PFSK-1 (cell line): Measurements from ENCODE around the gene NIBAN1.

Experiments used
- POLR2AphosphoS5 ChIP-seq: IDR thresholded peaks from 2 replicates; pipeline ENCODE4 v1.6.1; 2012; ENCODE audit warnings: low read depth, mild to moderate bottlenecking, control low read depth, low read length, moderate library complexity
- SIN3A ChIP-seq: IDR thresholded peaks from 2 replicates; pipeline ENCODE4 v1.6.1; 2012; ENCODE audit warnings: mild to moderate bottlenecking, low read length, moderate library complexity, borderline replicate concordance; ENCODE audit not compliant: insufficient read depth
- TF ChIP-seq, protein P1 (sequence below), 2 experiments: IDR thresholded peaks; 2 replicates each; pipeline versions ENCODE4 v1.6.1 to v1.8.0; 2011 to 2012; ENCODE audit warnings: low read depth in 2 of 2, low read length in 2 of 2, control low read depth in 1 of 2, inconsistent platforms in 1 of 2, mild to moderate bottlenecking in 1 of 2, moderate library complexity in 1 of 2; ENCODE audit not compliant: insufficient read depth in 1 of 2

DNA sequence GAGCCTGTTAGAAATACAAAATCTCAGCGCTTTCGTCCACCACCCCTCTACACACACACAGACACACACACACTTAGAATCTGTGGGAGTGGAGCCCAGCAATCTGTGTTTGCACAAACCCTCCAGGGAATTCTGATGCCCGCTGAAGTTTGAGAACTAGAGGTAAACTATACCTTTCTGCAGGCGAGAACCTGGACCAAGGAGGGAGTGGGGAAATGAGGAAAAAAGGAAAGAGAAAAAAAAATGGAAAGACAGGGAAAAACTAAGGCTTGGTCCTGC is 468 bp upstream of the NIBAN1 start:
- TF ChIP-seq, protein P1, sequence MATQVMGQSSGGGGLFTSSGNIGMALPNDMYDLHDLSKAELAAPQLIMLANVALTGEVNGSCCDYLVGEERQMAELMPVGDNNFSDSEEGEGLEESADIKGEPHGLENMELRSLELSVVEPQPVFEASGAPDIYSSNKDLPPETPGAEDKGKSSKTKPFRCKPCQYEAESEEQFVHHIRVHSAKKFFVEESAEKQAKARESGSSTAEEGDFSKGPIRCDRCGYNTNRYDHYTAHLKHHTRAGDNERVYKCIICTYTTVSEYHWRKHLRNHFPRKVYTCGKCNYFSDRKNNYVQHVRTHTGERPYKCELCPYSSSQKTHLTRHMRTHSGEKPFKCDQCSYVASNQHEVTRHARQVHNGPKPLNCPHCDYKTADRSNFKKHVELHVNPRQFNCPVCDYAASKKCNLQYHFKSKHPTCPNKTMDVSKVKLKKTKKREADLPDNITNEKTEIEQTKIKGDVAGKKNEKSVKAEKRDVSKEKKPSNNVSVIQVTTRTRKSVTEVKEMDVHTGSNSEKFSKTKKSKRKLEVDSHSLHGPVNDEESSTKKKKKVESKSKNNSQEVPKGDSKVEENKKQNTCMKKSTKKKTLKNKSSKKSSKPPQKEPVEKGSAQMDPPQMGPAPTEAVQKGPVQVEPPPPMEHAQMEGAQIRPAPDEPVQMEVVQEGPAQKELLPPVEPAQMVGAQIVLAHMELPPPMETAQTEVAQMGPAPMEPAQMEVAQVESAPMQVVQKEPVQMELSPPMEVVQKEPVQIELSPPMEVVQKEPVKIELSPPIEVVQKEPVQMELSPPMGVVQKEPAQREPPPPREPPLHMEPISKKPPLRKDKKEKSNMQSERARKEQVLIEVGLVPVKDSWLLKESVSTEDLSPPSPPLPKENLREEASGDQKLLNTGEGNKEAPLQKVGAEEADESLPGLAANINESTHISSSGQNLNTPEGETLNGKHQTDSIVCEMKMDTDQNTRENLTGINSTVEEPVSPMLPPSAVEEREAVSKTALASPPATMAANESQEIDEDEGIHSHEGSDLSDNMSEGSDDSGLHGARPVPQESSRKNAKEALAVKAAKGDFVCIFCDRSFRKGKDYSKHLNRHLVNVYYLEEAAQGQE (IDR thresholded peaks at IDR 0.05; ENCODE audit: insufficient read depth in 1 of 2, low read depth in 2 of 2, low read length in 2 of 2) = no peak
- no peak for TF ChIP-seq POLR2AphosphoS5
- no peak for TF ChIP-seq SIN3A
